PFSK-1 (cell line): ENCODE results near the gene GPR34.

ENCODE experiments used
- POLR2AphosphoS5 ChIP-seq: IDR thresholded peaks from 2 replicates; pipeline ENCODE4 v1.6.1; 2012; ENCODE audit warnings: low read depth, mild to moderate bottlenecking, control low read depth, low read length, moderate library complexity
- SIN3A ChIP-seq: IDR thresholded peaks from 2 replicates; pipeline ENCODE4 v1.6.1; 2012; ENCODE audit warnings: mild to moderate bottlenecking, low read length, moderate library complexity, borderline replicate concordance; ENCODE audit not compliant: insufficient read depth
- TAF1 ChIP-seq: IDR thresholded peaks from 2 replicates; pipeline ENCODE4 v1.6.1; 2012; ENCODE audit warnings: low read length, control low read depth, borderline replicate concordance; ENCODE audit not compliant: insufficient read depth
- TF ChIP-seq, protein P1 (sequence below), 2 experiments: IDR thresholded peaks; 2 replicates each; pipeline versions ENCODE4 v1.6.1 to v1.8.0; 2011 to 2012; ENCODE audit warnings: low read depth in 2 of 2, low read length in 2 of 2, control low read depth in 1 of 2, inconsistent platforms in 1 of 2, mild to moderate bottlenecking in 1 of 2, moderate library complexity in 1 of 2; ENCODE audit not compliant: insufficient read depth in 1 of 2

DNA sequence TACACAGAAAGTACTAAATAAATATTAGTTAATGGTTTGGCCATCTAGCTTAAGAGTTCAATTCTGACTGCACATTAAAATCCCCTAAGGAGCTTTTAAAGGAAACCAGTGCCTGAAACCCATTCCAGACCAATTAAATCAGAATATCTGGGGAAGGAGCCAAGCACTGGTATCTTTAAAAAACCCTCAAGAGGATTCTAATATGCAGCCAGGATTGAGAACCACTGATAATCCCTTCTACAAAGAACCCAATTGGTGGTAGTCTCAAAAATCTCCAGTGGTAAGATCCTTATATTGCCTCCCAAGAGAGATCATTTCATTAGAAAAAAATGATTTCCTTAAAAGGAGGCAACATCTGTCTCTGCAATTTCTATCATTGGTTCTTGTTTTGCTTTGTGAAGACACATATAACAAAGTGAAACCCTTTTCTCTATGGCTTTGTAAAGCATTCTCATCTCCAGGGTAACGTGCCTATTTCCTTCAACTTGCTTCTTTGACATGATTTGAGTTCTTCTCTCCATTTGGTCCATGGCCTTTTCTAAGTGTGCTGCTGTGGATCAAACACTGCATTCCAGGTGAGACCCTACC is 3.5 kb downstream of the GPR34 start:
- TF ChIP-seq TAF1 (no peak), POLR2AphosphoS5 (no peak), SIN3A (no peak)
- TF ChIP-seq, protein P1, sequence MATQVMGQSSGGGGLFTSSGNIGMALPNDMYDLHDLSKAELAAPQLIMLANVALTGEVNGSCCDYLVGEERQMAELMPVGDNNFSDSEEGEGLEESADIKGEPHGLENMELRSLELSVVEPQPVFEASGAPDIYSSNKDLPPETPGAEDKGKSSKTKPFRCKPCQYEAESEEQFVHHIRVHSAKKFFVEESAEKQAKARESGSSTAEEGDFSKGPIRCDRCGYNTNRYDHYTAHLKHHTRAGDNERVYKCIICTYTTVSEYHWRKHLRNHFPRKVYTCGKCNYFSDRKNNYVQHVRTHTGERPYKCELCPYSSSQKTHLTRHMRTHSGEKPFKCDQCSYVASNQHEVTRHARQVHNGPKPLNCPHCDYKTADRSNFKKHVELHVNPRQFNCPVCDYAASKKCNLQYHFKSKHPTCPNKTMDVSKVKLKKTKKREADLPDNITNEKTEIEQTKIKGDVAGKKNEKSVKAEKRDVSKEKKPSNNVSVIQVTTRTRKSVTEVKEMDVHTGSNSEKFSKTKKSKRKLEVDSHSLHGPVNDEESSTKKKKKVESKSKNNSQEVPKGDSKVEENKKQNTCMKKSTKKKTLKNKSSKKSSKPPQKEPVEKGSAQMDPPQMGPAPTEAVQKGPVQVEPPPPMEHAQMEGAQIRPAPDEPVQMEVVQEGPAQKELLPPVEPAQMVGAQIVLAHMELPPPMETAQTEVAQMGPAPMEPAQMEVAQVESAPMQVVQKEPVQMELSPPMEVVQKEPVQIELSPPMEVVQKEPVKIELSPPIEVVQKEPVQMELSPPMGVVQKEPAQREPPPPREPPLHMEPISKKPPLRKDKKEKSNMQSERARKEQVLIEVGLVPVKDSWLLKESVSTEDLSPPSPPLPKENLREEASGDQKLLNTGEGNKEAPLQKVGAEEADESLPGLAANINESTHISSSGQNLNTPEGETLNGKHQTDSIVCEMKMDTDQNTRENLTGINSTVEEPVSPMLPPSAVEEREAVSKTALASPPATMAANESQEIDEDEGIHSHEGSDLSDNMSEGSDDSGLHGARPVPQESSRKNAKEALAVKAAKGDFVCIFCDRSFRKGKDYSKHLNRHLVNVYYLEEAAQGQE (IDR thresholded peaks at IDR 0.05; ENCODE audit: insufficient read depth in 1 of 2, low read depth in 2 of 2, low read length in 2 of 2) = no peak
